G401.6 (cell line): ENCODE measurements around the gene PRKN.
"Not testable (repeated sequence)": the region's sequence is repeated elsewhere in the genome, so short reads cannot be mapped to it uniquely, and the experiment has no call there.

ENCODE experiments used
- FAIRE-seq: peaks from 2 replicates; lab custom pipeline; 2012; peaks lifted over from hg19 to GRCh38; lab: Jason Lieb, UNC

PRKN gene

DNA sequence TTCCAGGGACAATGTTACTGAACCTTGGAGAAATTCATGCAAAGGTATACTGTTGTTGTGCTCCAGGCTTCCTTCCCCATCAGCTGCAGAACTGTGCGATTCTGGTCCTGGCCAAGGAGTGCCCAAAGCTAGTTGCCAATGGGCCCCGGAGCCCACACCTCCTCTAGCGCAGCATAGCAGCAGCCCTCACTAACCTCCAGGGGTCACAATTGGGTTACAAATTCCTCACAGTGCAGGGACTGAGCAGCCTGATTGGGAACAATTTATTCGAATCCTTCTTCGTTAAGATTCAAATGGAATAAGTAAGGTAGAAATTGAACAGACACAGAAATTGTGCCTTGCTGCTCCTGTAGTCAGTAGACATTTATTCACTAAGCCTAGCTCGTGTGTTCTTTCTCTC, 284.9 kb downstream of the PRKN start:
- FAIRE-seq = no peak

DNA sequence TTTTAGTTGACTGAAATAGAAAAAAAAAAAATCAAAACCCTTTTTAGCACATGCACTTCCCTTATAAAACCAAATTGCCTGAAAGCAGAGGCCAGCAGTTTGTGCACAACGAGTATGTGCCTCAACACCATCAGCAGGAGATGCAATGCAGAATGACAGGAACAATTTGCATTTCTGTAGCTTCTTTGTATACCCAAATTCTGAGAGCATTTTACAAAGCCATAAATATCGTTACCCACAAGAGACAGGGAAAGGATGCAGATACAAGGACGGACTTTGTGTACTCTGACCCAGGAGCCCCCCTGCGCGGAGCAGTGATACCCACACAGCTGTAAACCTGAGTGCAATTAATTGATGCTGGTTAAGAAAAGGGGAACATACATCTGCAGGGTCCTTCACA, 285.6 kb downstream of the PRKN start:
- FAIRE-seq = no peak

DNA sequence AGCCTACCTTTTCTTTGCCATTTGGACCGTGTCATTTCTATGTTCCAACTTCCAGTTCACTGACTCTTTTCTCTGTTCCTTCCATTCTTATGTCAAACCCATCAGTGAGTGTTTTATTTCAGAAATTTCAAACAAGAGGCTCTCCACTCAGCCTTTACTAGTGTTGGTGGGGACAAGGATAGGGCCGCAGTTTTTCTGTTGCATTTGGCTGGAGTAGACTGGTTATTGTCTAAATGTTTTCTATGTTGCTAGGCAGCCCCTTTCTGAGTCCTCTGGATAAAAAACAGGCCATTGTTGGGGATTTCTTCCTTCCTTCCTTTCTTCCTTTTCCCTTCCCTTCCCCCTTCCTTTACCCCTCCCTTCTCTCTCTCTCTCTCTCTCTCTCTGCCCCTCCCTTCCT, 288.6 kb downstream of the PRKN start:
- FAIRE-seq = no peak

DNA sequence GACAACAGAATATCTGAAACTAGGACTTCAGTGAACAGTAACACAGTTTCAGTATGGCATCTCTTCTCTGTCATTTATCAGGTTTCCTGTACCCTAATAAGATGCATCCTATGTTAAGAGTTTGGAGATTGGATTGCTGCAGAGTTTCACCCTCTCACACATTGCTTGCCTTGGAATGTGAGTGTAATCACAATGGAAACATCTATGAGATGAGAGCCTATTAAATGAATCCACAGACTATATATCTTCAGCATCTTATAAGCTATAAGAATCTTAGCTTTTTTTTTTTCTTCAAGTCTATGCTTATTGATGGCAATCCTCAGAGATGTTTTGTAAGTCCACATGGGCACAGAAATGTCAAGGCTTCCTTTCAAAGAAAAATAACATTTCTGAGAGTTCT, 292.5 kb downstream of the PRKN start:
- no peak for FAIRE-seq

DNA sequence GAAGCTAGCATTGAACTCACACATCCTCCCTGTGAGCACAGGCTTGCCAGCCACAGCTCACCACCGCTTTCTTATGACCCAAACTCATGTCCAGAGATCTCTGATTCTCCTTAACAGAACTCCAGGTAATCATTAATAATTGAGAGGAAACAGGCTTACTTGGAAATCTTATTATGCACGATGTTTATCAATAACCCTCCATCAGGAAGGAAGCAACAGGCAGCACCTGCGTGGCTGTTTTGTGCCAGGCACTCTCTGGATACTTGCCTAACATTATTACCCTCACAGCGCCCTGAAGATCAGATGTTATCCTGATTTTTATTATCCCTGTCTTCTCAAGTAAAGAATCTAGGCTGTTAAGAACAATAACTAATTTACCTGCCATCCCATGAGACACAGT, 306.6 kb downstream of the PRKN start:
- no peak for FAIRE-seq

DNA sequence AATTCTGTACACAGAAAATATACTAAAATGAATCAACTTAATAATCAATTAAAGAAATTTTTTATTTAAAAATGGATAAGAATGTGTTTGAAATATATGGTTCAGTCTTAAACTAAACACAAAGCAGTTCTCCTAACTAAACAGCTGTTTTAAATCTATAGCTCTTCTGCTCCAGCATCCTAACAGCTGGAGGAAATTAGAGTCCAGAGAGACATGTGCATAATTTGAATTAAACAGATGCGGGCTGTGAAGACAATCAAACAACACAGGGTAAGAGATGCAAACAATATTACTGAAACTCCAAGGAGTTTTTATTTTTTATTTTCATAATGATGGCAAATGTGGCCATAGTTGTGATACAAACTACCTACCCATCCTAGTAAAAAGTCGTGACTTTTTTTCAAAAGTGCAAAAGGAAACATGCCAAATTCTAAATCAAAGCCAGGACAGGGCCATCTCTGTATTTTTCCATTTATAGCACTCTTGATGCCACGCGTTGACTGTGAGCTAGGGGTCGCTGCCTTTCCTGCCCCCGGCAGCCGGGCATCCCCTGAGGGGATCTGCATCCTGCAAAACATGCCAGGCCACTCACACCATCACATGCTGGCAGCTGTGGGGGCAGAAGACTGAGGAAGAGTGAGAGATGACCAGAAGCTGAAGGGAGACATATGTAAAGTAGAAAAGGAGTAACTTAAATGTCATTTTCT, 310.6 kb downstream of the PRKN start:
- FAIRE-seq = no peak

DNA sequence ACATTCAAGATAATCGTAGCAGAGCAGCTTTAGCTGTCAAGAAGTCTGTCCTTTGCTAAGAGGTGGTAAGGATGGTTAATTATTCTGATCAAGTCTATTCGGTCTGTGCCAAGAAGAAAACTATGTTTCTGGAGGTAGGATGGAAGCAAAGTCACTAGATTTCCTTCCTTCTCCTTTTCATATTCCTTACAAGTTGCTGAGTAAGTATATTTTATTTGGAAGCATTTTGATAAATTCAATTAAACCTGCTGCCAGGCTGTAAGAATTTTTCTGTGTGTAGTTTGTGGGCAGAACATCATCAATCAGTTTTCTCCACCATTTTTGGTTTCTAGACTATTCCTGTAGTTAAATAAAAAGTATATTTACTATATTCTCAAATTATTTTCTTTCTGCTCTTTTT, 311.3 kb downstream of the PRKN start:
- FAIRE-seq = no peak

DNA sequence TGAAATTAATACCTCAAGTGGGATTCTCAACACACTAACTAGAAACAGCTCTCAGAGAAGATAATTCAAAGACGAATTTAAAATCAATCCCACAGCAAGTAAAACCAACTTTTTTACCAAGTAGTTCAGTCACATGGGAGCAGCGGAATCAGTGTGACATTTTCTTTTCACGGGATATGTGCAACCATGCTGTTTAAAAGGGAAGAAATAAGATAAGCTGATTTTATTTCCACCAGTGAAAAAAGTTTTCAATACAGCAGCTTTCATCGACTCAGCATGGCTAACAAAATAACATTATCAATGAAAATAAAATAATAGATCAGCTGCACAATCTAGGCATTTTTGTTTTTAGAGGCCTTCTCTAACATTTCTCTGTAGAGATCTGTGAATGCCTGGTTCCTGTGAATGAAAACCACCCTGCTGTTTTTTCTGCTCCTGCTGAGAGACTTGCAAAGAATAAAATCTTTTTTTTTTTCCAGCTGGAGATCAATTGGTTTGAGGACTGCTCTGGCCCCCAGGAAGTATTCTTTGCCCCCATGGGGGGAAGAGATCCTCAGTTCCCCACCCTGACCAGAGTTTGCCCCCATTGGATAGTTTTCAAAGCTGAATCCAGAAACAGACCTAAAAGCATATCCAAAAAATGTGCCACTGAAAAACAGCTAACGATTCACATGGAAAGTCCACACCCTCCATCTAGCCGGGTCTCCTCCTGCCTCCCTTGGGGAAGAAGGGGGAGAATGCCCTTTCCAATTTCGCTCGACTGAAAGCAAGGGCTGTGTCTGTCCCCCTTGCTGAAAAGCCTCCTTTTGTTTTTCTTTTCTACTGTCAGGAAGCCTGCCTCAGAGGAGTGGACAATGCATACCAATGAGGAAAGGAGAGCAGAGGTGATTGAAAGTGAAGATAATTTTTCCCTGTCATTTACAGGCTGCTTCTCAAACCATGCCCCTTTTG, 317.6 kb downstream of the PRKN start:
- FAIRE-seq = no peak

DNA sequence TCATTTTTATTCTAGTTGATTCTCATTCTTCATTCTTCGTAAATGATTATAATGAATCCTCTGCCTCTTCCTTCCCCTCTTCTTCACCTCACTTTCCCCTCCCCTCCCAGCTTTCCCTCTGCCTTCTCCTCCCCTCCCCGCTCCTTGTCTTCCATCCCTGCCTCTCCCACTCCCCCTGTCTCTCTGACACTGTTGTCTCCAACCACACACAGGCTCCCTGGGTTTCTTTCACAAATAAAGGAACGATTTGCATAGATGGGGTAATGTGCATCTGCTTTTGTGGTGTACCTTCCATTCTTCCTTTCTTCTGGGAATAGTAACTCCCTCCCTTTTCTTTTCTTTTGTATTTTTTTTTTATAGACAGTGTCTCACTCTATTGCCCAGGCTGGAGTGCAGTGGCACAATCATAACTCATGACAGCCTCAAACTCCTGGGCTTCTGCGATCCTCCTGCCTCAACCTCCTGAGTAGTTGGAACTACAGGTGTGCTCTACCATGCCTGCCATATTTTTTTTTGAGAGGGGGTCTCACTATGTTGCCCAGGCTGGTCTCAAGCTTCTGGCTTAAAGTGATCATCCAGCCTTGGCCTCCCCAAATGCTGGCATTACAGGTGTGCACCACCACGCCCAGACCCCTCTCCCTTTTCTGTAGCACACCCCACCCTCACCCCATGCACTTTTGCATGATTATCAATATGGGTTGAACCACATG, 318.6 kb downstream of the PRKN start:
- FAIRE-seq = no peak

DNA sequence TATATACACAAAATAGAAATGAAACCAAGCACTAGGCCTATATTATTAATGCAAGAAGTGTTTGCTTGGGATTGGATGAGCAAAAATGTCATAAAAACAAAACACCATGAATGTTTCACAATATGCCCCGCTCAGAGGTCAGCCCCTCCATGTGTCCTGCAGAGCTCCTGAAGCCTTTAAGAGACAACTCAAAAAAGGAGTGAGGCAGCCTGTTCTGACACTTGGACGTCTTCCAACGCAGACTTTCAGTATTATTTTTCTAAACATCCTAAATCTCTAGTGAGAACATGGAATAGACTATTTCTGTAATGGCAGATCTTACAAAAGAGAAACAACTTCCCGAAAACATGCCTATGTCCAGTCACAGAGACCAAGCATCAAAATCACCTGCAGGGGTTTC, 322.6 kb downstream of the PRKN start:
- FAIRE-seq = no peak

DNA sequence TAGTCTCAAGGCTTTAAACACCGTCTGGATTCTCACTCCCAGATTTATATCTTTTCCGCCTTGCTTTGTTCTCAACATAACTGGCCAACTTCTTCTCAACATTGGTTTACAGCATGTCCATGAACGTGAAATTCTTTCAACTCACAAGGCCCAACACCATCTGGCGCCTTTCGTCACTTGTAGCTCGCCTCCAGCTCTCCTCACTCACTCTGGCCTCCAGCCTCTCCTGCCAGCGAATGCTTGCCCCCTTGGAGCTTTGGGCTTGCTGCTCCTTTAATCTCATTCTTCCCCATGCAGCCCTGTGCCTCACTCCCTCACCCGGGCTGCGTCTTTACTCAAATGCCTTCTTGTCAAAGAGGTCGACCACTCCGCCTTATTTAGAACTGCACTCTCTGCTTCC, 324.5 kb downstream of the PRKN start:
- FAIRE-seq = no peak

DNA sequence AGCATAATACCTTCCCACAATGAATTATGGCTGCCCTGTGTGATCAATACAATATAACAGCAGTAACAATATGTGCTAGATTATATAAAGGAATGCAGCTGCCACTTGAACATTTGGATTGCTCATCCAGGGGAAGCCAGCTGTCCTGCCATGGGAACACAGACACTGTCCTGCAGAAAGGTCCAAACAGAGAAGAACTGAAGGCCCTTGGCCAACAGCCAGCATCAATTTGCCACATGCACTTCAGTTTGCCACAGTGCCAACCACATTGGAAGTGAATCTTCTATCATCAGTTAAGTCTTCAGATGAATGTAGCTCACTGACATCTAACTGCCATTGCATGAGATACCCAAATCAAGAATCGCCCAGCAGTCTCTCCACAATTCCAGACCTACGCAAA, 332.4 kb downstream of the PRKN start:
- FAIRE-seq = no peak

DNA sequence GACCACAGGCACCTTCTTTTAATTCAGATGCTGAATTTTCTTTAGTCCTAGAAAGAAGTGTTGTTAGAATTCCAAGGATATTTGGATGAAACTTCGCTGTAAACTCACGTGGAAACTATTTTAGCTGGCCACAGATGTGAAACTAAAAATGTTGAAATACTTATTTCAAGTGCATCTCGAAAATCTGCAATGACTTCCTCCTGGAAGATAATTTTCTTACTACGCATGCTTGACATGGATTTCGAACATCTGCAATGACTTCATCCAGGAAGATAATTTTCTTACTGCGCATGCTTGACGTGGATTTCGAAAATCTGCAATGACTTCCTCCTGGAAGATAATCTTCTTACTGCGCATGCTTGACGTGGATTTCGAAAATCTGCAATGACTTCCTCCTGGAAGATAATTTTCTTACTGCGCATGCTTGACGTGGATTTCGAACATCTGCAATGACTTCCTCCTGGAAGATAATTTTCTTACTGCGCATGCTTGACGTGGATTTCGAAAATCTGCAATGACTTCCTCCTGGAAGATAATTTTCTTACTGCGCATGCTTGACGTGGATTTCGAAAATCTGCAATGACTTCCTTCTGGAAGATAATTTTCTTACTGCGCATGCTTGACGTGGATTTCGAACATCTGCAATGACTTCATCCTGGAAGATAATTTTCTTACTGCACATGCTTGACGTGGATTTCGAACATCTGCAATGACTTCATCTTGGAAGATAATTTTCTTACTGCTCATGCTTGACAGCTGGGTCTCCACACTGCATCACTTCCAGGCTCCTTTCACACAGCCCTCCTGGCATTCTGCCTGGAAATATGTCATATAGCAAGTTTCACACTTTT, 336.4 kb downstream of the PRKN start:
- not testable (repeated sequence) for FAIRE-seq

DNA sequence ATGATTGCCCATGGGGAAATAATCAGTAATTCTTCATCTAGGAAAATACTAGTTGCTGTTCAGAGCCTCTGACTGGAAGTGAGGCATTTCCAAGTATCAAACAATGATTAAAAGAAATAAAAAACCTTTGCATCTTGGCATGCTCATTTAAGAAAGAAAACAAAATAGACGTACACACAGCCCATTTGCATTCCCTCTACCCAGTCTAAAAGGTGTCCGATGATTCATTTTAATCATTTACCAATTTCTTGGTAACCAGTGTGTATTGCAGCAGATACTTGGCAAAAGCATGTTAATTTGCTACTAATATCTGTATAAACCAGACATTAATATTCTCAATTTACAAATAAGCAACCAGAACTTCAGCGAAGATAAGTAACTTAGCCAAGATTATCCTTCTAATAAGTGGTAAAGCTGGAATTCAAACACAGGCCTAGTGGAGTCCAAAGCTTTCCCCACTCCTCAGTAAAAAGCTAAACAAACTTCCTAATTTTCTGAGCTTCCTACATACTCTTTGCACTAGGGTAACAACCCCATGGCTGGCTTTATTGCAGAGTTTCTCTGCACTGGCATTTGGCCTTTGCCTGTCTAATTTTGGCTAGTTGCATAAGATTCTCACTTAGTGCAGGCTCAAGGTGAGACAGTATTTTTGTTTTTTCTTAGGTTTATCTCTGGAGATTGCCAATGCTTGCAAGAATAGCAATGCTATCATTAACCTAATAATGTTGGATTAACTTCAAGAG, 338.1 kb downstream of the PRKN start:
- no peak for FAIRE-seq

DNA sequence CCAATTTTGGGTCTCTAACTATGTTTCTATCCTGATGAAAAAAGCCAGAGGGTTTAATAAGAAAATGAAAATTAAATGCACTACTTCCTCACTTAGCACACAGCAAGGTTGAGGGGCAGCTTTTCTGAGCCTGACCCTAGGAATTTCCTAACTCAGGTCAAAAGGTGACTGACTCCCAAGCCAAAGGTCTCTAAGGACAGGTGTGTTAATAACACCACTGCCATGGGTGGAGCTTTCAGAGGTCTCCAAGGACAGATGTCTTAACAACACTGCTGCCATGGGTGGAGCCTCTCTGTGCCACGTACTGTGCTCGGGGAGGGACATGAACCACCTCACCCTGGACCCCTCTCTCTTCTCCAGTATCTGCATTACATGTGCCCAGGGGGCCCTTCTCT, 339.2 kb downstream of the PRKN start:
- no peak for FAIRE-seq

DNA sequence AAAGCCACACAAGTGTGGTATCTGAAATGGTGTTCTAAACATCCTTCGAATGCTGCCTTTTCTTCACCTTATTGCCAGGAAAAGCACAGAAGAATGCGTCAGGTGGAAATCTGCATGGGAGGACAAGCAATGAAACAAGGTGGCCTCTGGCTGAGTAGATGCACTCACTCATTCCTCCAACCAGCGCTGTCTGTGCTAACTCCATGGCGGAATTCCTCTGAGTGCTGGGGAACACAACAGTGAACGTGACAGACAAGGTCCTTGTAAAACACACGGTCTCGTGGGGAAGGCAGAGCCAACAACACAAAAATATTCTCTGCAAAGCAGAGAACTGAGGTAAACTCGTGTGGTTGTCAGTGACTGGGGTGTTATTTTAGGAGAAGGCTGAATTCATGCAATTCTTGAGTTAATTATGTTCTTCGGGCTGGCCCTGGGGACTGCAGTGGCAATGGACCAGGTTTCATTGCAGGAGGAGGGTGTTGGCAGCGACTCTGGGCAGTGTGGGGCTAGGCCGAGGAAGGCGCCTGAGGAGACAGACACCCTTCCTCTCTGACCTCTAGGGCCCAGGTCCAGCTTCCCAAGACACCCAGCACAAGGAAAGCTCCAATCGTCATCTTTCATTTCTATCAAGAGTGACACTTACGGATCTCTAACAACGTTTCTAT, 339.7 kb downstream of the PRKN start:
- no peak for FAIRE-seq

DNA sequence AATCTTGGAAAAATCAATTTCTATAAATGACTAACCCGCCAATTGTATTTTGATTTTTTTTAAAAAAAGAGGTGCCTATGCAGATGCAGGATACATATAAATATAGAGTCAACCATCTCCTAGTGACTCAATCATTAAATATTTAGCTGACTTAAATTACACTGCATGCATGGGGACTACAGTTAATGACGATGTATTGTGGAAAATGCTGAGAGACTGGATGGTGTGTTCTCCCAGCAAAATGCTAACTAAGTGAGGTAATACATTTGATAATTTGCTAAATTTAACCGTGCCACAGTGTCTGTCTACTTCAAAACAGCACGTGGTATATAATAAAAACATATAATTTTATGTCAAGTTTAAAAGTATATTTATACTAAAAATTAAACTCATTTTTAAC, 341.6 kb downstream of the PRKN start:
- FAIRE-seq = no peak

DNA sequence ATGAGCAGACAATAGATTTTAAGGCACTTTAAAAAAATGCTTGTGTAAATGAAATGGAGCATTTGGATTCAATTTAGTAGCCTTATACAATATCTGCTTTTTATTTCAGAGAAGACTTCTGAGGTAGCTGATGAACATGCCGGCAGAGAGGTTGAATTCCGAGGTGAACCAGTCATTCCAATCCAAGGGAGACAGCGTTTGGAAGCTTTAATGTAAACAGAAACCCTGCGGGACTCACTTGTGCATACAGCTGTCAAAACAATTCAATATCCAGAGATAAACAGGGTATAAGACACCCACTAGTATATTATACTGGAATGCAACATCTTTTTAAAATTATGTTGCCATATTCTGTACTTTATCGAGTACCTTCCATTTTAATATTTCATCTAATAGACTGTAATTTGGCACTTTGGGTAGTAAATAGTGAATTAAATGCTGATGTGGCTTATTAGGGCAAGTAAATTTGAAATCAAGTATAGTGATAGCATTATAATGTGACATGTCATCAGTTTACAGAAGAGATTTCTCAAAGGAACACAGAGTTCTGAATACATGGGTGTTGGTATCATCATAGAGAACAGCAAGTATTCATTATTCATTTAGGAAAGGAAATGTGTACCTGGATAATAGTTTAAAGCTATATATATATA, 347.7 kb downstream of the PRKN start:
- no peak for FAIRE-seq

DNA sequence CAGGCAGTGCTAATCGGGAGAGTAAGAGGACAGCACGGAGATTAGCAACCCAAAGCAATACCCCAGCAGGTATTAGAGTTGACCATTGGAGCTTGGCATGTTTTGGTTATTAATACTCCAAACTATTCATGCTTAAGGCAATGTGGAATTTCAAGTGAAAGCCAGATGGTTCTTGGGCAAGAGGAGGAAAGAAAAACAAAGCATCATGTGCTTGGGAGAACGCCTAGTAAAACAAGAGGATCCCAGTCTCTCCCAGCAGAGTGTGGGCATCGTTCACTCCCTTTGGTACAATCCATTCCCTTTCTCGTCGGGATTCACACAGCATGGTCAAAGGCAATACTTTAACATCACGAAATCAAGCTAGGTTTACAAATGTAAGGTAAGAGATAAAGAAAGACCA, 349.8 kb downstream of the PRKN start:
- no peak for FAIRE-seq

DNA sequence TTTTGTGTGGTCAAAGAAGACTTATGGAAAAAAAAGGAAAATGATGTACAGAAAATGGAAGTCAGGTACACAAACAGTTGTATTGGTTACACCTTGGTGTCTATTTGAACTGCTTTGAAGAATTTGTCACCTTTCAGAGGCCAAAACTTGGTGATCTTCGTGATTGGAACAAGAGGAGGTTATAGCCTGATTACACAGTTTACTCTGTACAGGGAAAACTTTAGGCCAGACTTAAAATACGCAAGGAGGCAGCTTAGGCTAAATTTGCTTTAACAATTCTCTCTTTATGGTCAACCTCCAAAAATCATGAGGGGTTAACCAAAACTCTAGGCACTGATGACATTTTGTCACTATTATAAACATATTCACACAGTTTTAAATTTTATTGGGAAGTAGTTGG, 353.7 kb downstream of the PRKN start:
- no peak for FAIRE-seq
